IMR-90 (cell line): Measurements from ENCODE around the gene GRIPAP1.

ENCODE experiments used
- BHLHE40 ChIP-seq: fragments of 150-350 bp; IDR thresholded peaks from 2 replicates; pipeline ENCODE4 v1.6.1; 2016; ENCODE audit warnings: mild to moderate bottlenecking, low read depth, low read length
- CEBPB ChIP-seq: IDR thresholded peaks from 2 replicates; pipeline ENCODE4 v1.6.1; 2012; ENCODE audit warnings: low read depth, low read length, improper control_type of control experiment
- FOS ChIP-seq: fragments of 150-350 bp; IDR thresholded peaks from 2 replicates; pipeline ENCODE4 v1.6.1; 2016; ENCODE audit warnings: low read depth, low read length
- MAFK ChIP-seq: IDR thresholded peaks from 2 replicates; pipeline ENCODE4 v1.6.1; 2012; ENCODE audit warnings: low read depth, low read length, improper control_type of control experiment
- MAZ ChIP-seq: IDR thresholded peaks from 2 replicates; pipeline ENCODE4 v1.6.1; 2012; ENCODE audit warnings: low read depth, mild to moderate bottlenecking, low read length, improper control_type of control experiment, moderate library complexity, borderline replicate concordance
- MXI1 ChIP-seq: IDR thresholded peaks from 2 replicates; pipeline ENCODE4 v1.6.1; 2012; ENCODE audit warnings: low read depth, mild to moderate bottlenecking, low read length, moderate library complexity, borderline replicate concordance
- NFE2L2 ChIP-seq: fragments of 150-350 bp; IDR thresholded peaks from 2 replicates; pipeline ENCODE4 v1.6.1; 2016; ENCODE audit warnings: low read depth, mild to moderate bottlenecking, low read length
- POLR2A ChIP-seq: IDR thresholded peaks from 2 replicates; pipeline ENCODE4 v1.6.1; 2012; ENCODE audit warnings: mild to moderate bottlenecking, low read depth, low read length
- RAD21 ChIP-seq: IDR thresholded peaks from 2 replicates; pipeline ENCODE4 v1.6.1; 2012; ENCODE audit warnings: low read length, improper control_type of control experiment
- RCOR1 ChIP-seq: IDR thresholded peaks from 2 replicates; pipeline ENCODE4 v1.6.1; 2012; ENCODE audit warnings: mild to moderate bottlenecking, low read length, improper control_type of control experiment; ENCODE audit not compliant: insufficient replicate concordance
- RFX5 ChIP-seq: IDR thresholded peaks from 2 replicates; pipeline ENCODE4 v1.8.0; 2012; ENCODE audit warnings: low read depth, mild to moderate bottlenecking, low read length, moderate library complexity
- USF2 ChIP-seq: fragments of 150-350 bp; IDR thresholded peaks from 2 replicates; pipeline ENCODE4 v1.6.1; 2017; ENCODE audit warnings: mild to moderate bottlenecking, antibody characterized with exemption, low read length, low read depth
- TF ChIP-seq, protein P1 (sequence below): conservative IDR thresholded peaks from 2 replicates; pipeline ENCODE4 v1.5.1; 2012; ENCODE audit warnings: mild to moderate bottlenecking, low read depth, low read length, improper control_type of control experiment

GRCh38 chrX:48939524-48940228 lies 62.4 kb downstream of the GRIPAP1 start:
- TF ChIP-seq, protein P1, sequence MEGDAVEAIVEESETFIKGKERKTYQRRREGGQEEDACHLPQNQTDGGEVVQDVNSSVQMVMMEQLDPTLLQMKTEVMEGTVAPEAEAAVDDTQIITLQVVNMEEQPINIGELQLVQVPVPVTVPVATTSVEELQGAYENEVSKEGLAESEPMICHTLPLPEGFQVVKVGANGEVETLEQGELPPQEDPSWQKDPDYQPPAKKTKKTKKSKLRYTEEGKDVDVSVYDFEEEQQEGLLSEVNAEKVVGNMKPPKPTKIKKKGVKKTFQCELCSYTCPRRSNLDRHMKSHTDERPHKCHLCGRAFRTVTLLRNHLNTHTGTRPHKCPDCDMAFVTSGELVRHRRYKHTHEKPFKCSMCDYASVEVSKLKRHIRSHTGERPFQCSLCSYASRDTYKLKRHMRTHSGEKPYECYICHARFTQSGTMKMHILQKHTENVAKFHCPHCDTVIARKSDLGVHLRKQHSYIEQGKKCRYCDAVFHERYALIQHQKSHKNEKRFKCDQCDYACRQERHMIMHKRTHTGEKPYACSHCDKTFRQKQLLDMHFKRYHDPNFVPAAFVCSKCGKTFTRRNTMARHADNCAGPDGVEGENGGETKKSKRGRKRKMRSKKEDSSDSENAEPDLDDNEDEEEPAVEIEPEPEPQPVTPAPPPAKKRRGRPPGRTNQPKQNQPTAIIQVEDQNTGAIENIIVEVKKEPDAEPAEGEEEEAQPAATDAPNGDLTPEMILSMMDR = no peak
- TF ChIP-seq MAZ (no peak), RAD21 (no peak), POLR2A (no peak), BHLHE40 (no peak), CEBPB (no peak), USF2 (no peak), RFX5 (no peak), MAFK (no peak), FOS (no peak), NFE2L2 (no peak), MXI1 (no peak), RCOR1 (no peak)
